GM23248 (cell line): ENCODE measurements around the gene RNF130. TPM values are rescaled to one million over a fixed set of nuclear protein-coding genes. Genes with fewer than 3 reads are reported as not detected.
A peak's percentile ranks its signal among the peaks of the same experiment; 100 is the strongest.
"Not testable (repeated sequence)": the region's sequence is repeated elsewhere in the genome, so short reads cannot be mapped to it uniquely, and the experiment has no call there.

ENCODE experiments used
- DNase-seq: peaks from one replicate; pipeline ENCODE4 v3.0.0-alpha.2; 2015
- H2AFZ ChIP-seq: fragments of 200-600 bp; sonication (generic); 2 replicates; pipeline ENCODE4 v1.6.1; 2016; ENCODE audit warnings: antibody characterized with exemption
- H3F3A ChIP-seq: fragments of 200-600 bp; sonication (generic); 2 replicates; pipeline ENCODE4 v1.6.1; 2016; ENCODE audit warnings: mild to moderate bottlenecking, antibody characterized with exemption, mixed run types; ENCODE audit not compliant: insufficient read depth
- H3K27ac ChIP-seq: fragments of 200-600 bp; sonication (generic); 2 replicates; pipeline ENCODE4 v1.5.1; 2016; ENCODE audit warnings: mild to moderate bottlenecking
- H3K27me3 ChIP-seq: fragments of 200-600 bp; sonication (generic); replicated peaks from 2 replicates; pipeline ENCODE4 v1.6.1; 2016; ENCODE audit warnings: mild to moderate bottlenecking; ENCODE audit not compliant: insufficient read depth
- H3K36me3 ChIP-seq: fragments of 200-600 bp; sonication (generic); 2 replicates; pipeline ENCODE4 v1.6.1; 2016; ENCODE audit warnings: low read depth, mild to moderate bottlenecking
- H3K4me1 ChIP-seq: fragments of 200-600 bp; sonication (generic); 2 replicates; pipeline ENCODE4 v1.6.1; 2016; ENCODE audit warnings: mild to moderate bottlenecking; ENCODE audit not compliant: insufficient read depth
- H3K4me2 ChIP-seq: fragments of 200-600 bp; sonication (generic); one replicate; pipeline ENCODE4 v1.6.1; 2016; ENCODE audit warnings: mild to moderate bottlenecking; ENCODE audit not compliant: unreplicated experiment
- H3K4me3 ChIP-seq: fragments of 200-600 bp; sonication (generic); 2 replicates; pipeline ENCODE4 v1.5.1; 2016; ENCODE audit warnings: mild to moderate bottlenecking
- H3K79me2 ChIP-seq: fragments of 200-600 bp; sonication (generic); 2 replicates; pipeline ENCODE4 v1.6.1; 2016; ENCODE audit warnings: mild to moderate bottlenecking; ENCODE audit not compliant: insufficient read depth
- H3K9ac ChIP-seq: fragments of 200-600 bp; sonication (generic); 2 replicates; pipeline ENCODE4 v1.6.1; 2016; ENCODE audit warnings: mild to moderate bottlenecking
- H3K9me2 ChIP-seq: fragments of 200-600 bp; sonication (generic); 2 replicates; pipeline ENCODE4 v1.6.1; 2016; ENCODE audit warnings: mixed run types, mild to moderate bottlenecking, moderate library complexity; ENCODE audit not compliant: insufficient read depth
- H3K9me3 ChIP-seq: fragments of 200-600 bp; sonication (generic); one replicate; pipeline ENCODE4 v1.6.1; 2017; ENCODE audit warnings: low read depth
- H4K20me1 ChIP-seq: fragments of 200-600 bp; sonication (generic); 2 replicates; pipeline ENCODE4 v1.6.0; 2016; ENCODE audit not compliant: insufficient read depth
- EZH2 ChIP-seq: fragments of 200-600 bp; sonication (generic); IDR thresholded peaks from 2 replicates; pipeline ENCODE4 v1.6.1; 2018; ENCODE audit warnings: antibody characterized with exemption, mild to moderate bottlenecking; ENCODE audit not compliant: insufficient read depth, poor library complexity, severe bottlenecking
- EZH2phosphoT487 ChIP-seq: fragments of 200-600 bp; sonication (generic); IDR thresholded peaks from 2 replicates; pipeline ENCODE4 v1.6.1; 2018; ENCODE audit warnings: antibody characterized with exemption, moderate library complexity, mild to moderate bottlenecking, low read depth; ENCODE audit not compliant: insufficient read depth
- WGBS, 2 experiments: methylation state at CpG; one replicate each; pipeline ENCODE4 v1.1.6; 2015 to 2017; ENCODE audit warnings: low lambda C conversion rate in 2 of 2, low coverage in 1 of 2; ENCODE audit errors: missing lambda C conversion rate in 2 of 2; 5-methylcytosine and 5-hydroxymethylcytosine counted together
- in situ Hi-C: fragments of 300-500 bp; cut with MboI; formaldehyde crosslinking; loops from 2 replicates; pipeline ENCODE4 v1.15.0; 2020
- polyA plus RNA-seq: library from polyadenylated mRNA; unstranded; fragments of >200 nt; fragmentation: Nextera tagmentation; extraction: Ambion mirVana; gene quantifications from 2 replicates; pipeline ENCODE4 v1.2.1, GENCODE V29; 2016
- total RNA-seq: library from RNA; depleted of rRNA; stranded (reverse); fragments of >200 nt; shearing (Covaris generic); gene quantifications from 2 replicates; pipeline ENCODE4 v1.2.3, GENCODE V29; 2014

Gene RNF130
- total and polyA plus RNA-seq, 2 experiments from 2014 or later: 27.3 to 49.8 TPM

- Histone ChIP-seq H3K27ac (no peak overlapping the region), H3K4me3 (no peak overlapping the region), H3F3A (no peaks in the 10 kb centered on the region), H4K20me1 (no peaks in the 10 kb centered on the region), H3K4me2 (no peak overlapping the region), H2AFZ (no peak overlapping the region), H3K79me2 (no peaks in the 10 kb centered on the region), H3K9me2 (no peaks in the 10 kb centered on the region), H3K27me3 (no peaks in the 10 kb centered on the region), H3K36me3 (no peaks in the 10 kb centered on the region), H3K9ac (no peak overlapping the region), H3K9me3 (no peaks in the 10 kb centered on the region), H3K4me1 (no peaks in the 10 kb centered on the region)
- WGBS, 2 experiments: 95 to 97% methylated on average over 5 of the region's 5 CpGs
- TF ChIP-seq EZH2: no peak
- no peak for TF ChIP-seq EZH2phosphoT487
- peak; percentile 13 for DNase-seq
- in situ Hi-C loops: no loop called here
Measured at GRCh38 chr5:180018347-180019060, 53.1 kb downstream of the RNF130 start.

- H4K20me1 ChIP-seq, H3K9me2 ChIP-seq, in situ Hi-C loops, H3K9ac ChIP-seq, H3K4me1 ChIP-seq, DNase-seq, H3K4me2 ChIP-seq, H3K36me3 ChIP-seq, H3K9me3 ChIP-seq, H3K27ac ChIP-seq, H2AFZ ChIP-seq, H3F3A ChIP-seq, H3K27me3 ChIP-seq, H3K79me2 ChIP-seq, H3K4me3 ChIP-seq: not testable (repeated sequence)
- 96 to 100% methylated on average over 1 of the region's 1 CpG for WGBS, 2 experiments
Measured at GRCh38 chr5:180015523-180015922, 56.0 kb downstream of the RNF130 start.

DNA sequence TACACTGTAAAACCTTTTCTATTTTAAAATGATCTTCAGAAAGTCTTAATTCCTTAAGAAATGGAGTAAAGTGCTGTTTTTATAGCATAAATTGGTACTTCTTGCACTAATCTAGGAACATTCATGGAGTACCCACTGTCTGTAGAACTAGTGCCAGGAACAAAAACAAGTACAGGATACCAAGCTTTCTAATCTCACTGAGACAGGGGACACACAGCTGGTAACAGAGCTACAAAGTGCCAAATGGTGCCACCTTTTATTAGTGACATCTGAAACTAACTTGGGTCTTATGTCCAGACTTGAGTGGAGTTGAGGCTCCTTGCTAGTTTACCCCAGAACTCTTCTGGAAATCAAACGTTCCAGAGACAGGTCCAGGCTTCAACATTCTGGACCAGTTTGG is 57.9 kb downstream of the RNF130 start:
- DNase-seq: no peak
- H3K9ac ChIP-seq: no peak overlapping the region
- H3K9me2 ChIP-seq: no peaks in the 10 kb centered on the region
- H3K4me1 ChIP-seq: no peaks in the 10 kb centered on the region
- H4K20me1 ChIP-seq: no peaks in the 10 kb centered on the region
- H3K4me2 ChIP-seq: no peak overlapping the region
- no peaks in the 10 kb centered on the region for H3K27me3 ChIP-seq
- 46 to 50% methylated on average over 1 of the region's 1 CpG for WGBS, 2 experiments
- no peaks in the 10 kb centered on the region for H3K36me3 ChIP-seq
- H3K79me2 ChIP-seq: no peaks in the 10 kb centered on the region
- no peak overlapping the region for H3K27ac ChIP-seq
- no peak overlapping the region for H3K4me3 ChIP-seq
- H3K9me3 ChIP-seq: no peaks in the 10 kb centered on the region
- TF ChIP-seq EZH2phosphoT487 (no peak), EZH2 (no peak)
- no peaks in the 10 kb centered on the region for H3F3A ChIP-seq
- in situ Hi-C loops: no loop called here
- H2AFZ ChIP-seq: no peak overlapping the region

DNA sequence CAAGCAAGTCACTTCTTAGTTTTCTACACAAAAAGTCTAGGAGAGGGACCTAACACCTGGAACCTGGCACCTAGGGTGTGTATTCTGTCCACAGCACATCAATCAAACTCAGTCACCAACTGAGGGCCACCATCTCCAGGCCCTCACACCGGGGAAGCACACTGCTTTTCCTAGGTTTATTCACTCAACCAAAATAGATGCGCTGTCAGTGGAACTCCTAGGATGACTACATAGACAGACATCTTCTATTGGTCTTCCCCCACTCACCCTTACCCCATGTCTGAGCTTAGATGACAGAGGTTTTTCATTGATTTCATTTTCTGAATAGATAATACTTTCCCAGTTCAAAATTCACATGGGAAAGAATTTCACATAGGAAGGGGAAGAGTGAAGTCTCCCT is 59.2 kb downstream of the RNF130 start:
- no peaks in the 10 kb centered on the region for H3K36me3 ChIP-seq

GRCh38 chr5:180010636-180011035 is 60.9 kb downstream of the RNF130 start:
- no peaks in the 10 kb centered on the region for H4K20me1 ChIP-seq
- no peaks in the 10 kb centered on the region for H3F3A ChIP-seq
- H3K27me3 ChIP-seq: no peaks in the 10 kb centered on the region
- no peak overlapping the region for H3K9ac ChIP-seq
- no peak overlapping the region for H3K4me3 ChIP-seq
- H3K36me3 ChIP-seq: no peaks in the 10 kb centered on the region
- no peak overlapping the region for H2AFZ ChIP-seq
- no peak for TF ChIP-seq EZH2
- TF ChIP-seq EZH2phosphoT487: no peak
- WGBS, 2 experiments: 82 to 88% methylated on average over 3 of the region's 3 CpGs
- DNase-seq: no peak
- no peak overlapping the region for H3K27ac ChIP-seq
- H3K4me1 ChIP-seq: peaks cover 8% of the 10 kb centered on the region; the same call in 1 of the 2 replicates
- H3K79me2 ChIP-seq: no peaks in the 10 kb centered on the region
- H3K9me3 ChIP-seq: no peaks in the 10 kb centered on the region
- no peaks in the 10 kb centered on the region for H3K9me2 ChIP-seq
- in situ Hi-C loops: no loop called here
- no peak overlapping the region for H3K4me2 ChIP-seq

More for the DNA sequence above, 59.2 kb downstream of the RNF130 start:
- H3K79me2 ChIP-seq: no peaks in the 10 kb centered on the region
- H3K4me1 ChIP-seq: 0 out of 2 replicates have a peak, but pooled peaks cover under 1% of the 10 kb centered on the region
- no peak overlapping the region for H3K4me3 ChIP-seq
- DNase-seq: no peak
- no peaks in the 10 kb centered on the region for H4K20me1 ChIP-seq
- no peak overlapping the region for H3K9ac ChIP-seq
- no peaks in the 10 kb centered on the region for H3K9me3 ChIP-seq
- no peak overlapping the region for H3K4me2 ChIP-seq
- H3K9me2 ChIP-seq: no peaks in the 10 kb centered on the region
- no peak for TF ChIP-seq EZH2
- no peak for TF ChIP-seq EZH2phosphoT487
- no peak overlapping the region for H2AFZ ChIP-seq
- H3K27me3 ChIP-seq: no peaks in the 10 kb centered on the region
- H3K27ac ChIP-seq: no peak overlapping the region
- H3F3A ChIP-seq: no peaks in the 10 kb centered on the region
- in situ Hi-C loops: no loop called here
- 4 to 18% methylated on average over 2 of the region's 2 CpGs for WGBS, 2 experiments
